ENCODE measurements around the gene ARHGEF35. TPM values are rescaled to one million over a fixed set of nuclear protein-coding genes. Genes with fewer than 3 reads are reported as not detected.
"Not testable (repeated sequence)": the region's sequence is repeated elsewhere in the genome, so short reads cannot be mapped to it uniquely, and the experiment has no call there.

Gene ARHGEF35
- total and polyA plus RNA-seq, 2 donors, result 1.3 to 8.3 TPM

DNA sequence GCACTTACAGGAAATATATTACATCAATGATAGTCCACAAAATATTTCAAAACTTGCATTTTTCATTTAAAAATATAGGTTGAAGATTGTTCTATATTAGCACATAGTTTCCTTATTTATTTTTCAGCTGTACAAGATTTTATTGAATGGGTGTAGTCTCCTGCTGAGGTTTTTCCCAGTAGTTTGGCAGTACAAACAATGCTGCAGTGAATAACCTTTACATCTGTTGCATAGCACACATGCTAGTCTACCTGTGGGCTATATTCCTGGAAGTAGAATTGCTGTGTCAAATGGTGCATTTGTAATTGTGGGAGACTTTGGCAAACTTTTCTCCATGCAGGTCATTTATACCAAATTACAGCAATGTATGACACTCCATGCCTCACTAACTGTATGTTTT, 24.9 kb upstream of the ARHGEF35 start:
- not testable (repeated sequence) for H3K36me3 ChIP-seq (ENCODE audit: control insufficient read depth in 2 of 2, insufficient read depth in 2 of 2, low read length in 1 of 2); H3K9me3 ChIP-seq (ENCODE audit: control insufficient read depth in 2 of 2, insufficient read depth in 1 of 2, low read length in 1 of 2); H3K27me3 ChIP-seq (ENCODE audit: control insufficient read depth in 2 of 2, insufficient read depth in 1 of 2, low read length in 1 of 2); H3K27ac ChIP-seq (ENCODE audit: low read depth in 1 of 2, low read length in 1 of 2); H3K4me3 ChIP-seq (ENCODE audit: low read length in 2 of 2); H3K4me1 ChIP-seq (ENCODE audit: control insufficient read depth in 2 of 2, insufficient read depth in 2 of 2, low read length in 2 of 2); DNase-seq (ENCODE audit: low read depth in 6 of 9, low spot score in 9 of 9)

DNA sequence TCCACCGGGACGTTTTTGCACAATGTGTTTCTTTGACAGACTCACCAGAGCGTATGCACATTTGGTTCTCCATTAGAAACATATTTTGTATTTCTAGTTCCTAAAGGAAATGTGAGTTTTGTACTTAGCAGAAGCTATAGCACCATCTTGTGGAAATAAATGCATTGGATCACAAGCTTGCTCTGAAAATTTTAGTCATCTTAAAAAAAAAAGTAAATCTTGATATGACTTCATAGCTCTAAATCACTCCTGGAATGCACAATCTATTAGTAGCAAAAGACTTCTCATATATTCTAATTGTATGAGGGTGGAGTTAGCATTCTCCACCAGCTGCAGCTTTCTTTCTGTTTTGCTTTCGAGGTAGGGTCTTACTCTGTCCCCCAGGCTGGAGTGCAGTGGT, 23.5 kb upstream of the ARHGEF35 start:
- H3K9me3 ChIP-seq (ENCODE audit: control insufficient read depth in 2 of 2, insufficient read depth in 1 of 2, low read length in 1 of 2); H3K4me1 ChIP-seq (ENCODE audit: control insufficient read depth in 2 of 2, insufficient read depth in 2 of 2, low read length in 2 of 2); H3K27me3 ChIP-seq (ENCODE audit: control insufficient read depth in 2 of 2, insufficient read depth in 1 of 2, low read length in 1 of 2); H3K27ac ChIP-seq (ENCODE audit: low read depth in 1 of 2, low read length in 1 of 2); H3K36me3 ChIP-seq (ENCODE audit: control insufficient read depth in 2 of 2, insufficient read depth in 2 of 2, low read length in 1 of 2); DNase-seq (ENCODE audit: low read depth in 6 of 9, low spot score in 9 of 9); H3K4me3 ChIP-seq (ENCODE audit: low read length in 2 of 2): not testable (repeated sequence)
- WGBS, result no CpG with 5 or more reads among the region's 4 CpGs

DNA sequence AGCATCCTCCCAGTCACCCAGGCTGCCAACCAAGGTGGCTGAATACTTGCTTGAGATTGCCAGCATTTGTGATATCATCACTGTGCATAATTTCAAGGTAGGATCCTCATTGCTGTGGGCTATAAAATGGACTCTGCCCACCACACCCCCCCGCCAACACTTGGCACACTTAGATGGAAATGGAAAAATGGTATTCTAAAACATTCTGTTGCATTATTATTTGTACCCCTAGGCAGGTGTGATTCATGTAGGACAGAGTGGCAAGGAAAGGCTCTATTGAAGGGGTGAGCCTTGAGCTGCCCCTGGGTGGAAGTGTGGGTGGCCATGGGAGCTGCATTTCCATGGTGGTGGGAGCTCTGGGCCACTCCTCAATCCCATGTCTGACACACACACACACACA, 22.9 kb upstream of the ARHGEF35 start:
- 99% methylated on average over 1 of the region's 1 CpG for WGBS
- not testable (repeated sequence) for H3K9me3 ChIP-seq (ENCODE audit: control insufficient read depth in 2 of 2, insufficient read depth in 1 of 2, low read length in 1 of 2); H3K27ac ChIP-seq (ENCODE audit: low read depth in 1 of 2, low read length in 1 of 2); H3K36me3 ChIP-seq (ENCODE audit: control insufficient read depth in 2 of 2, insufficient read depth in 2 of 2, low read length in 1 of 2); DNase-seq (ENCODE audit: low read depth in 6 of 9, low spot score in 9 of 9); H3K4me3 ChIP-seq (ENCODE audit: low read length in 2 of 2); H3K4me1 ChIP-seq (ENCODE audit: control insufficient read depth in 2 of 2, insufficient read depth in 2 of 2, low read length in 2 of 2); H3K27me3 ChIP-seq (ENCODE audit: control insufficient read depth in 2 of 2, insufficient read depth in 1 of 2, low read length in 1 of 2)

DNA sequence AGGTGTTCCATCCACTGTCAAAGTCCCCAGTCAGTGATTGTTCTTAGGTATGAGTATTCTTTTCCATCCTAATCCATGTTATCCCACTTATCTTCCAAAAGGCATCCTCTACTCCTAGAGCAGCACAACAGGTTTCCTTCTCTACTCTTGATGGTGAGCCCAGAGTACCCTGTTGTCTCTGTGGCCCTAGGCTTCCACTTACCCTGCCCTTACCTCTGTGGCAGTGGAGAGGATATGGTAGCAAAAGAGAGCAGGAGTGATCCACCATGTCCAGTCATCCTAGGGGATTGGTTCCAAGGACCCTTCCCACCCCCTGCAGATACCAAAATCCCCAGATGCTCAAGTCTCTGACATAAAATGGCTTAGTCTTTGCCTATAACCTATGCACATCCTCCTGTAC, 21.6 kb upstream of the ARHGEF35 start:
- not testable (repeated sequence) for H3K36me3 ChIP-seq (ENCODE audit: control insufficient read depth in 2 of 2, insufficient read depth in 2 of 2, low read length in 1 of 2); H3K9me3 ChIP-seq (ENCODE audit: control insufficient read depth in 2 of 2, insufficient read depth in 1 of 2, low read length in 1 of 2); DNase-seq (ENCODE audit: low read depth in 6 of 9, low spot score in 9 of 9); H3K4me1 ChIP-seq (ENCODE audit: control insufficient read depth in 2 of 2, insufficient read depth in 2 of 2, low read length in 2 of 2); H3K4me3 ChIP-seq (ENCODE audit: low read length in 2 of 2); H3K27me3 ChIP-seq (ENCODE audit: control insufficient read depth in 2 of 2, insufficient read depth in 1 of 2, low read length in 1 of 2); H3K27ac ChIP-seq (ENCODE audit: low read depth in 1 of 2, low read length in 1 of 2)

DNA sequence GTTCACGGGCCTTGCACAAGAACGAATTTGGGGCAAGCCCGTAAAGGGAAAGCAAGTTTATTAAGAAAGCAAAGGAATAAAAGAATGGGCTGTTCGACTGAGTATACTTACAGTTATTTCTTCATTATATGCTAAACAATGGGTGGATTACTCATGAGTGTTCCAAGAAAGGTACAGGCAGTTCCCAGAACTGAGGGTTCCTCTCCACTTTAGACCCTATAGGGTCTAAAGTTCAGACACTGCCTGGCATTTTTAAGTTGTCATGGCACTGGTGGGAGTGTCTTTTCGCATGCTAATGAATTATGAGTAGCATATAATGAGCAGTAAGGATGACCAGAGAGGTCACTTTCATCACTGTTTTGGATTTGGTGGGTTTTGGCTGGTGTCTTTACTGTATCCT, 9.7 kb upstream of the ARHGEF35 start:
- H3K27ac ChIP-seq (ENCODE audit: low read depth in 1 of 2, low read length in 1 of 2); H3K4me1 ChIP-seq (ENCODE audit: control insufficient read depth in 2 of 2, insufficient read depth in 2 of 2, low read length in 2 of 2): not testable (repeated sequence)
- WGBS, result no CpG with 5 or more reads among the region's 5 CpGs

DNA sequence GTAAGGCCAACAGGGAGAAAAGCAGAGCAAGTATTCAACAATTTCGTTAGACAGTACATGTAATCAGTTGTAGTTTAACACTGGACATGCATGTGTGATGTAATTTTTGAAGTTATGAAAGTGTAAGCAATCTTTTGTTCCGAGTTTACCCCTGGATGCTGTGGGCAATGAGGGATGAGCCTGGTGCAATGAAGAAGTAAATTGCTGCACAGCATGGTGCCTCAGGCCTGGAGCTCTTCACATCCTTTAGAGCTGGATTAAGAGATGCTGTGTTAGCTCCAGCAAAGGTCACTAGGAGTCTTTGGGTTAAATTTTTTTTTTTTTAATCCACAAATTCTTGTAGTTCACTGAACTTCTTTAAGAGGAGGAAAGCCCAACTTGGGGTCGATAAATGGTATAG, 7.5 kb upstream of the ARHGEF35 start:
- H3K36me3 ChIP-seq (ENCODE audit: control insufficient read depth in 2 of 2, insufficient read depth in 2 of 2, low read length in 1 of 2); H3K4me1 ChIP-seq (ENCODE audit: control insufficient read depth in 2 of 2, insufficient read depth in 2 of 2, low read length in 2 of 2); H3K4me3 ChIP-seq (ENCODE audit: low read length in 2 of 2); DNase-seq (ENCODE audit: low read depth in 6 of 9, low spot score in 9 of 9); H3K27ac ChIP-seq (ENCODE audit: low read depth in 1 of 2, low read length in 1 of 2); H3K27me3 ChIP-seq (ENCODE audit: control insufficient read depth in 2 of 2, insufficient read depth in 1 of 2, low read length in 1 of 2); H3K9me3 ChIP-seq (ENCODE audit: control insufficient read depth in 2 of 2, insufficient read depth in 1 of 2, low read length in 1 of 2): not testable (repeated sequence)
- no CpG with 5 or more reads among the region's 3 CpGs for WGBS

More for the DNA sequence above, 9.7 kb upstream of the ARHGEF35 start:
- H3K9me3 ChIP-seq (ENCODE audit: control insufficient read depth in 2 of 2, insufficient read depth in 1 of 2, low read length in 1 of 2); H3K36me3 ChIP-seq (ENCODE audit: control insufficient read depth in 2 of 2, insufficient read depth in 2 of 2, low read length in 1 of 2); DNase-seq (ENCODE audit: low read depth in 6 of 9, low spot score in 9 of 9); H3K4me3 ChIP-seq (ENCODE audit: low read length in 2 of 2); H3K27me3 ChIP-seq (ENCODE audit: control insufficient read depth in 2 of 2, insufficient read depth in 1 of 2, low read length in 1 of 2): not testable (repeated sequence)

DNA sequence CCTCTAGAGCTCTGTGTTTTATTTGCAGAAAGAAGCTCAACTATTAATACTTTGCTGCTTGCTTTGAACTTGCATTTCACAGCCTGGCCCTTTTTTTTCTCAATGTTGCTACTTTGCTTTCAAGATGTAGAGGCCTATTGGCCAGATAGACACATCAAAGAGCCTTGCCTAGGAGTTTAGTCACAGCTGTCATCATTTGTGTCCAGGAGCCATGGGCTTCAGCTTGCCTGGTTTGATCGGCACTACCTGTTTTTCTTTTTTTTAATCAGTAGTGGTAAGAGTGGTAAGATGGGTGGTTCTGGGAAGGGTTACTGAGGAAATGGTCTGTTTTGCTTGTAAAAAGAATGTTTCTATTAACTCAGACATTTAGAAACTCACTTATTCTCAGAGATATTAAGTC, 6.3 kb upstream of the ARHGEF35 start:
- DNase-seq (ENCODE audit: low read depth in 6 of 9, low spot score in 9 of 9); H3K9me3 ChIP-seq (ENCODE audit: control insufficient read depth in 2 of 2, insufficient read depth in 1 of 2, low read length in 1 of 2); H3K4me1 ChIP-seq (ENCODE audit: control insufficient read depth in 2 of 2, insufficient read depth in 2 of 2, low read length in 2 of 2); H3K36me3 ChIP-seq (ENCODE audit: control insufficient read depth in 2 of 2, insufficient read depth in 2 of 2, low read length in 1 of 2); H3K27me3 ChIP-seq (ENCODE audit: control insufficient read depth in 2 of 2, insufficient read depth in 1 of 2, low read length in 1 of 2); H3K27ac ChIP-seq (ENCODE audit: low read depth in 1 of 2, low read length in 1 of 2); H3K4me3 ChIP-seq (ENCODE audit: low read length in 2 of 2): not testable (repeated sequence)
- WGBS, result no CpG with 5 or more reads among the region's 1 CpG

DNA sequence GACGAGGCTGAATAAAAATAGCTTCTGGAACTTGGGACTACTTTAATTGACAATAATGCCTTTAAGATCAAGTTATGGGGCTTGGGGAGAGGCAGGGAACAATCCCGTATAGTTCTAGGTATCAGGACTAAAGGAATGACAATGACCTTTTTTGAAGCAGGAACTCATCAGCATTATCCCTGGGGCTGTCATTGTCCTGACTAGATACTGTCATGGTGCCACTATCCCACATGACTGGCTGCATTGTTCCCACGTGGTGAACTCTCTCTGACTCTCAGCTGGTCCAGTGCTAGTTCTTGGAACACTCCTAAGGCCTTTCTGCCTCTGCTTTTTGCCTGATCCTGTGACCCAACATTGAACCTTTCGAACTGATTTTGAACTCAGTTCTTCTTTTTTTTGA, 3.3 kb upstream of the ARHGEF35 start:
- H3K36me3 ChIP-seq (ENCODE audit: control insufficient read depth in 2 of 2, insufficient read depth in 2 of 2, low read length in 1 of 2); DNase-seq (ENCODE audit: low read depth in 6 of 9, low spot score in 9 of 9); H3K4me1 ChIP-seq (ENCODE audit: control insufficient read depth in 2 of 2, insufficient read depth in 2 of 2, low read length in 2 of 2); H3K4me3 ChIP-seq (ENCODE audit: low read length in 2 of 2); H3K9me3 ChIP-seq (ENCODE audit: control insufficient read depth in 2 of 2, insufficient read depth in 1 of 2, low read length in 1 of 2); H3K27ac ChIP-seq (ENCODE audit: low read depth in 1 of 2, low read length in 1 of 2); H3K27me3 ChIP-seq (ENCODE audit: control insufficient read depth in 2 of 2, insufficient read depth in 1 of 2, low read length in 1 of 2): not testable (repeated sequence)
- WGBS, result 89% methylated on average over 3 of the region's 4 CpGs

DNA sequence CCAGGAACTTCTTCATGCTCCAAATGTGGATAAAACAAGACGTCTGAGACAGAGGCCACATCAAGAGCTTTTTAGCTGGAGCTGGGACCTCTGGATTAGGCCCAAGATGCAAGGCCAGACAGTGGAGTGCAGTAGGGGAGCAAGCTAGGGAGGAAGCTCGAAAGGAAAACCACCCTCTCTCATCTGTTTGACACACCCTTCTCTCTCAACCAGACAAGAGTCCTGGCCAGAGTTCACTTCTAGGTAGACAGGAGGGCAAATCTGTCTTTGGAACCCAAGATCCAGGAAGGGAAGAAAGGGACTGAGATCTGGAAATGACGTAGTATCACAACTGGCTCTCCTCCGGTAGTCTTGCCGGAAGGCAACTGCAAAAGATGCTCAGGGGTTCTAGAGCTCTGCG, 1.2 kb downstream of the ARHGEF35 start:
- H3K4me3 ChIP-seq (ENCODE audit: low read length in 2 of 2); H3K36me3 ChIP-seq (ENCODE audit: control insufficient read depth in 2 of 2, insufficient read depth in 2 of 2, low read length in 1 of 2); H3K27ac ChIP-seq (ENCODE audit: low read depth in 1 of 2, low read length in 1 of 2); H3K27me3 ChIP-seq (ENCODE audit: control insufficient read depth in 2 of 2, insufficient read depth in 1 of 2, low read length in 1 of 2); DNase-seq (ENCODE audit: low read depth in 6 of 9, low spot score in 9 of 9); H3K9me3 ChIP-seq (ENCODE audit: control insufficient read depth in 2 of 2, insufficient read depth in 1 of 2, low read length in 1 of 2); H3K4me1 ChIP-seq (ENCODE audit: control insufficient read depth in 2 of 2, insufficient read depth in 2 of 2, low read length in 2 of 2): not testable (repeated sequence)
- no CpG with 5 or more reads among the region's 6 CpGs for WGBS

DNA sequence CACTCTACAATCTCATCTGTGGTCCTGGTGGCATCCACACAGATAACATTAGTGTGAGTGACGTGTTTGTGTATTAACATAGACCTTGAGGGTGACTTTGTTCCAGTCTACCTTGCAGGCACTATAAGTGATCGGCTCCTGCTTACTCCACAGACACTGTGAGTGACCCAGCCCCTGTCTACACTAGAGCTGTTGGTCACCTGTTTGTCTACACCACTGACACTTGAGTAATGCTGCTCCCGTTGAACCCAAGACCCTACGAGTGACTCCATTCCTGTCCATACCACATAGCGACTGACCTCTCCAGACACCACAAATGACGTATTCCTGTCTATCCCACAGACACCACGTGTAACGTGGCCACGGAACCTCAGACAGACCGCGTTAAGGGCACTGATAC, 1.9 kb downstream of the ARHGEF35 start:
- not testable (repeated sequence) for H3K4me3 ChIP-seq (ENCODE audit: low read length in 2 of 2); H3K36me3 ChIP-seq (ENCODE audit: control insufficient read depth in 2 of 2, insufficient read depth in 2 of 2, low read length in 1 of 2); DNase-seq (ENCODE audit: low read depth in 6 of 9, low spot score in 9 of 9); H3K27ac ChIP-seq (ENCODE audit: low read depth in 1 of 2, low read length in 1 of 2); H3K9me3 ChIP-seq (ENCODE audit: control insufficient read depth in 2 of 2, insufficient read depth in 1 of 2, low read length in 1 of 2); H3K27me3 ChIP-seq (ENCODE audit: control insufficient read depth in 2 of 2, insufficient read depth in 1 of 2, low read length in 1 of 2); H3K4me1 ChIP-seq (ENCODE audit: control insufficient read depth in 2 of 2, insufficient read depth in 2 of 2, low read length in 2 of 2)
- no CpG with 5 or more reads among the region's 11 CpGs for WGBS
